Measurements from ENCODE around the gene ZNF718. TPM values are rescaled to one million over a fixed set of nuclear protein-coding genes. Genes with fewer than 3 reads are reported as not detected.

ZNF718 gene
- total and polyA plus RNA-seq, 2 of the 8 experiments (the other 6 are each of a cell fraction or from before 2014, with no cell fraction given): 3.3 to 19.5 TPM

GRCh38 chr4:121408-122084 is 2.8 kb upstream of the ZNF718 start:
- Histone ChIP-seq H3K4me3 (ENCODE audit: extremely low read depth in 1 of 4, insufficient read depth in 2 of 4, low read depth in 3 of 4, low read length in 4 of 4) (no peak overlapping the region), H3K9me3 (ENCODE audit: insufficient read depth in 2 of 2, low read depth in 1 of 2, low read length in 1 of 2) (no peaks in the 10 kb centered on the region; a peak in 1 of 4 replicates), H4K91ac (replicated peaks; ENCODE audit: insufficient read length, low read length) (no peak overlapping the region), H4K5ac (ENCODE audit: insufficient read length, low read depth, low read length) (no peak overlapping the region), H3K36me3 (ENCODE audit: control insufficient read depth in 2 of 4, insufficient read depth in 4 of 4, low read length in 3 of 4) (peaks cover 0 to 3% (median 0%) of the 10 kb centered on the region in 4 experiments; a peak in 1 of 8 replicates), H3K18ac (ENCODE audit: extremely low read depth, low read length) (no peak overlapping the region), H3K4me1 (replicated peaks in 1 of 4; ENCODE audit: control insufficient read depth in 3 of 4, insufficient read depth in 4 of 4, low read length in 3 of 4) (peaks cover 0 to 2% (median 0%) of the 10 kb centered on the region in 4 experiments; a peak in 2 of 7 replicates), H3K4me2 (ENCODE audit: insufficient read depth in 1 of 2, low read depth in 2 of 2, low read length in 2 of 2) (no peak overlapping the region), H2BK5ac (ENCODE audit: low read depth, low read length) (no peak overlapping the region), H2BK15ac (ENCODE audit: low read length) (no peak overlapping the region), H3K23ac (ENCODE audit: insufficient read length) (no peak overlapping the region), H2AK5ac (ENCODE audit: low read depth, low read length) (no peak overlapping the region), H3K27ac (ENCODE audit: low read depth, low read length) (no peak overlapping the region), H4K20me1 (replicated peaks in 1 of 2; ENCODE audit: control insufficient read depth in 1 of 2, insufficient read depth in 2 of 2, low read length in 2 of 2) (peaks cover 0 to 5% of the 10 kb centered on the region in 2 experiments), H2BK20ac (ENCODE audit: low read length) (no peak overlapping the region), H2BK120ac (replicated peaks; ENCODE audit: low read depth, low read length) (no peak overlapping the region), H2AFZ (ENCODE audit: low read length) (no peak overlapping the region), H3K4ac (replicated peaks; ENCODE audit: insufficient read length, low read depth, low read length) (no peak overlapping the region), H3K56ac (replicated peaks; ENCODE audit: insufficient read length, low read depth, low read length) (no peak overlapping the region), H3K23me2 (ENCODE audit: low read depth, low read length) (peaks cover 5% of the 10 kb centered on the region), H3K79me1 (ENCODE audit: low read depth, low read length) (no peaks in the 10 kb centered on the region), H3K27me3 (replicated peaks in 1 of 4; ENCODE audit: control insufficient read depth in 3 of 4, extremely low read depth in 1 of 4, insufficient read depth in 3 of 4, low read length in 3 of 4) (no peaks in the 10 kb centered on the region), H3K9ac (replicated peaks in 1 of 4; ENCODE audit: extremely low read depth in 1 of 4, low read depth in 3 of 4, low read length in 3 of 4) (no peak overlapping the region), H3K79me2 (ENCODE audit: control insufficient read depth in 1 of 2, insufficient read depth in 2 of 2, low read length in 2 of 2) (peaks cover 10 to 20% of the 10 kb centered on the region in 2 experiments), H2BK12ac (ENCODE audit: low read depth, low read length) (no peak overlapping the region), H3K14ac (ENCODE audit: insufficient read length) (no peak overlapping the region), H4K8ac (ENCODE audit: extremely low read depth, insufficient read depth, low read length) (no peak overlapping the region)
- FAIRE-seq (no peak), DNase-seq (ENCODE audit: low read depth in 1 of 2, low spot score in 2 of 2) (peak in 1 of 2 experiments; percentile 6)
- ChIA-PET POLR2A (ENCODE audit: partially characterized antibody) (no interaction called here), CTCF (ENCODE audit: partially characterized antibody) (no interaction called here)
- 85% methylated on average over 7 of the region's 7 CpGs; no CpG with 5 or more reads in 1 of the 2 experiments for WGBS, 2 experiments (ENCODE audit: extremely low coverage in 1 of 2, insufficient coverage in 1 of 2, insufficient read length in 1 of 2, insufficient replicate concordance in 2 of 2, low coverage in 1 of 2, low lambda C conversion rate in 2 of 2, missing lambda C conversion rate in 1 of 2)
- TF ChIP-seq KDM1A (IDR thresholded peaks at IDR 0.05; ENCODE audit: borderline replicate concordance, low read length): no peak
- TF ChIP-seq CEBPB (IDR thresholded peaks at IDR 0.05; ENCODE audit: low read depth, low read length): no peak
- TF ChIP-seq KDM4A (IDR thresholded peaks at IDR 0.05; ENCODE audit: low read depth, low read length, severe bottlenecking): no peak
